ENCODE data around the gene MAGI3. TPM values are rescaled to one million over a fixed set of nuclear protein-coding genes. Genes with fewer than 3 reads are reported as not detected.
"Not testable (repeated sequence)": the region's sequence is repeated elsewhere in the genome, so short reads cannot be mapped to it uniquely, and the experiment has no call there.

Gene MAGI3
- total and polyA plus RNA-seq, 5 donors from 2014 or later, result 1.4 to 4.9 (median 2.5) TPM

GRCh38 chr1:113509766-113510165 is 119.5 kb downstream of the MAGI3 start:
- ATAC-seq (ENCODE audit: low read depth in 2 of 2); H3K27me3 ChIP-seq (ENCODE audit: control insufficient read depth, insufficient read depth, low read length); H3K4me1 ChIP-seq (ENCODE audit: control insufficient read depth, insufficient read depth, low read length, poor library complexity, severe bottlenecking); H3K27me3 Mint-ChIP-seq; H3K27ac Mint-ChIP-seq; H3K4me3 Mint-ChIP-seq; H3K4me1 Mint-ChIP-seq; H3K4me3 ChIP-seq (ENCODE audit: low read depth, low read length); H3K36me3 ChIP-seq (ENCODE audit: control insufficient read depth, insufficient read depth, low read length); DNase-seq; H3K36me3 Mint-ChIP-seq; H3K27ac ChIP-seq (ENCODE audit: insufficient read depth, low read length, poor library complexity, severe bottlenecking): not testable (repeated sequence)
- peaks cover 0 to 20% (median 10%) of the 10 kb centered on the region in 7 donors for H3K9me3 Mint-ChIP-seq
- peaks cover 14 to 17% of the 10 kb centered on the region in 2 experiments for H3K9me3 ChIP-seq (ENCODE audit: control insufficient read depth in 2 of 2, low read length in 2 of 2)

GRCh38 chr1:113511269-113511668 is 121.0 kb downstream of the MAGI3 start:
- no peaks in the 10 kb centered on the region for H3K36me3 Mint-ChIP-seq

GRCh38 chr1:113515498-113515897 is 125.2 kb downstream of the MAGI3 start:
- Mint-ChIP-seq H3K27ac (no peak overlapping the region), H3K4me3 (no peak overlapping the region), H3K36me3 (no peaks in the 10 kb centered on the region), H3K9me3 (peaks cover 0 to 17% (median 5%) of the 10 kb centered on the region in 7 donors), H3K4me1 (peaks cover 0 to 2% (median 0%) of the 10 kb centered on the region in 4 donors), H3K27me3 (no peaks in the 10 kb centered on the region)
- Histone ChIP-seq H3K9me3 (ENCODE audit: control insufficient read depth in 2 of 2, low read length in 2 of 2) (peaks cover 14 to 15% of the 10 kb centered on the region in 2 experiments), H3K27me3 (ENCODE audit: control insufficient read depth, insufficient read depth, low read length) (no peaks in the 10 kb centered on the region), H3K4me1 (ENCODE audit: control insufficient read depth, insufficient read depth, low read length, poor library complexity, severe bottlenecking) (no peaks in the 10 kb centered on the region), H3K27ac (ENCODE audit: insufficient read depth, low read length, poor library complexity, severe bottlenecking) (no peak overlapping the region), H3K4me3 (ENCODE audit: low read depth, low read length) (no peak overlapping the region), H3K36me3 (ENCODE audit: control insufficient read depth, insufficient read depth, low read length) (no peaks in the 10 kb centered on the region)
- ATAC-seq (ENCODE audit: low read depth in 2 of 2), result no peak
- no peak for DNase-seq

More at GRCh38 chr1:113511269-113511668, 121.0 kb downstream of the MAGI3 start:
- H3K4me3 Mint-ChIP-seq, result no peak overlapping the region
- no peak overlapping the region for H3K27ac ChIP-seq (ENCODE audit: insufficient read depth, low read length, poor library complexity, severe bottlenecking)
- peaks cover 14 to 17% of the 10 kb centered on the region in 2 experiments for H3K9me3 ChIP-seq (ENCODE audit: control insufficient read depth in 2 of 2, low read length in 2 of 2)
- H3K27ac Mint-ChIP-seq, result no peak overlapping the region
- ATAC-seq (ENCODE audit: low read depth in 2 of 2), result no peak
- H3K4me3 ChIP-seq (ENCODE audit: low read depth, low read length), result no peak overlapping the region
- no peaks in the 10 kb centered on the region for H3K36me3 ChIP-seq (ENCODE audit: control insufficient read depth, insufficient read depth, low read length)
- no peak for DNase-seq
- H3K27me3 ChIP-seq (ENCODE audit: control insufficient read depth, insufficient read depth, low read length), result no peaks in the 10 kb centered on the region
- H3K4me1 Mint-ChIP-seq, result no peaks in the 10 kb centered on the region
- H3K4me1 ChIP-seq (ENCODE audit: control insufficient read depth, insufficient read depth, low read length, poor library complexity, severe bottlenecking), result no peaks in the 10 kb centered on the region
- H3K9me3 Mint-ChIP-seq, result peaks cover 0 to 20% (median 9%) of the 10 kb centered on the region in 7 donors
- no peaks in the 10 kb centered on the region for H3K27me3 Mint-ChIP-seq

GRCh38 chr1:113517346-113517745 is 127.0 kb downstream of the MAGI3 start:
- peaks cover 0 to 2% (median 0%) of the 10 kb centered on the region in 4 donors for H3K4me1 Mint-ChIP-seq
- H3K9me3 Mint-ChIP-seq, result peaks cover 0 to 7% (median 0%) of the 10 kb centered on the region in 7 donors
- Histone ChIP-seq H3K4me3 (ENCODE audit: low read depth, low read length) (no peak overlapping the region), H3K4me1 (ENCODE audit: control insufficient read depth, insufficient read depth, low read length, poor library complexity, severe bottlenecking) (no peaks in the 10 kb centered on the region), H3K9me3 (ENCODE audit: control insufficient read depth in 2 of 2, low read length in 2 of 2) (peaks cover 0 to 1% of the 10 kb centered on the region in 2 experiments), H3K36me3 (ENCODE audit: control insufficient read depth, insufficient read depth, low read length) (no peaks in the 10 kb centered on the region), H3K27ac (ENCODE audit: insufficient read depth, low read length, poor library complexity, severe bottlenecking) (no peak overlapping the region), H3K27me3 (ENCODE audit: control insufficient read depth, insufficient read depth, low read length) (no peaks in the 10 kb centered on the region)
- no peak for ATAC-seq (ENCODE audit: low read depth in 2 of 2)
- no peak overlapping the region for H3K4me3 Mint-ChIP-seq
- DNase-seq, result no peak
- no peaks in the 10 kb centered on the region for H3K36me3 Mint-ChIP-seq
- no peak overlapping the region for H3K27ac Mint-ChIP-seq
- H3K27me3 Mint-ChIP-seq, result no peaks in the 10 kb centered on the region

GRCh38 chr1:113517983-113518382 is 127.7 kb downstream of the MAGI3 start:
- H3K4me1 ChIP-seq (ENCODE audit: control insufficient read depth, insufficient read depth, low read length, poor library complexity, severe bottlenecking), result no peaks in the 10 kb centered on the region
- H3K27me3 Mint-ChIP-seq, result no peaks in the 10 kb centered on the region
- DNase-seq, result no peak
- no peaks in the 10 kb centered on the region for H3K27me3 ChIP-seq (ENCODE audit: control insufficient read depth, insufficient read depth, low read length)
- ATAC-seq (ENCODE audit: low read depth in 2 of 2), result no peak
- no peak overlapping the region for H3K27ac Mint-ChIP-seq
- H3K36me3 Mint-ChIP-seq, result no peaks in the 10 kb centered on the region
- no peak overlapping the region for H3K27ac ChIP-seq (ENCODE audit: insufficient read depth, low read length, poor library complexity, severe bottlenecking)
- no peak overlapping the region for H3K4me3 Mint-ChIP-seq
- H3K9me3 Mint-ChIP-seq, result peaks cover 0 to 7% (median 2%) of the 10 kb centered on the region in 7 donors
- no peak overlapping the region for H3K4me3 ChIP-seq (ENCODE audit: low read depth, low read length)
- H3K36me3 ChIP-seq (ENCODE audit: control insufficient read depth, insufficient read depth, low read length), result no peaks in the 10 kb centered on the region
- peaks cover 0 to 2% (median 0%) of the 10 kb centered on the region in 4 donors for H3K4me1 Mint-ChIP-seq
- H3K9me3 ChIP-seq (ENCODE audit: control insufficient read depth in 2 of 2, low read length in 2 of 2), result no peaks in the 10 kb centered on the region

GRCh38 chr1:113519556-113519955 is 129.2 kb downstream of the MAGI3 start:
- H3K27me3 Mint-ChIP-seq, result no peaks in the 10 kb centered on the region
- no peak overlapping the region for H3K4me3 ChIP-seq (ENCODE audit: low read depth, low read length)
- H3K4me1 ChIP-seq (ENCODE audit: control insufficient read depth, insufficient read depth, low read length, poor library complexity, severe bottlenecking), result no peaks in the 10 kb centered on the region
- ATAC-seq (ENCODE audit: low read depth in 2 of 2), result no peak
- H3K27ac ChIP-seq (ENCODE audit: insufficient read depth, low read length, poor library complexity, severe bottlenecking), result no peak overlapping the region
- H3K36me3 ChIP-seq (ENCODE audit: control insufficient read depth, insufficient read depth, low read length), result no peaks in the 10 kb centered on the region
- H3K4me3 Mint-ChIP-seq, result no peak overlapping the region
- no peaks in the 10 kb centered on the region for H3K9me3 ChIP-seq (ENCODE audit: control insufficient read depth in 2 of 2, low read length in 2 of 2)
- DNase-seq, result no peak
- H3K9me3 Mint-ChIP-seq, result peaks cover 2 to 8% (median 5%) of the 10 kb centered on the region in 7 donors
- no peaks in the 10 kb centered on the region for H3K27me3 ChIP-seq (ENCODE audit: control insufficient read depth, insufficient read depth, low read length)
- H3K27ac Mint-ChIP-seq, result no peak overlapping the region
- no peaks in the 10 kb centered on the region for H3K36me3 Mint-ChIP-seq
- peaks cover 0 to 2% (median 0%) of the 10 kb centered on the region in 4 donors for H3K4me1 Mint-ChIP-seq

GRCh38 chr1:113530021-113530420 is 139.7 kb downstream of the MAGI3 start:
- Histone ChIP-seq H3K4me1 (ENCODE audit: control insufficient read depth, insufficient read depth, low read length, poor library complexity, severe bottlenecking) (no peaks in the 10 kb centered on the region), H3K27ac (ENCODE audit: insufficient read depth, low read length, poor library complexity, severe bottlenecking) (no peak overlapping the region), H3K27me3 (ENCODE audit: control insufficient read depth, insufficient read depth, low read length) (peaks cover 4% of the 10 kb centered on the region), H3K4me3 (ENCODE audit: low read depth, low read length) (no peak overlapping the region), H3K36me3 (ENCODE audit: control insufficient read depth, insufficient read depth, low read length) (no peaks in the 10 kb centered on the region), H3K9me3 (ENCODE audit: control insufficient read depth in 2 of 2, low read length in 2 of 2) (no peaks in the 10 kb centered on the region)
- Mint-ChIP-seq H3K4me3 (no peak overlapping the region), H3K36me3 (no peaks in the 10 kb centered on the region), H3K9me3 (peaks cover 0 to 7% (median 2%) of the 10 kb centered on the region in 7 donors), H3K27ac (no peak overlapping the region), H3K4me1 (peaks cover 0 to 2% (median 0%) of the 10 kb centered on the region in 4 donors), H3K27me3 (peaks cover 6% of the 10 kb centered on the region)
- no peak for ATAC-seq (ENCODE audit: low read depth in 2 of 2)
- DNase-seq, result no peak

GRCh38 chr1:113531321-113531720 is 141.0 kb downstream of the MAGI3 start:
- Mint-ChIP-seq H3K36me3 (no peaks in the 10 kb centered on the region), H3K27me3 (peaks cover 6% of the 10 kb centered on the region), H3K27ac (no peak overlapping the region), H3K4me1 (no peaks in the 10 kb centered on the region), H3K4me3 (no peak overlapping the region), H3K9me3 (peaks cover 0 to 4% (median 0%) of the 10 kb centered on the region in 7 donors)
- no peak overlapping the region for H3K27ac ChIP-seq (ENCODE audit: insufficient read depth, low read length, poor library complexity, severe bottlenecking)
- H3K9me3 ChIP-seq (ENCODE audit: control insufficient read depth in 2 of 2, low read length in 2 of 2), result no peaks in the 10 kb centered on the region
- no peaks in the 10 kb centered on the region for H3K4me1 ChIP-seq (ENCODE audit: control insufficient read depth, insufficient read depth, low read length, poor library complexity, severe bottlenecking)
- no peak for DNase-seq
- no peaks in the 10 kb centered on the region for H3K36me3 ChIP-seq (ENCODE audit: control insufficient read depth, insufficient read depth, low read length)
- no peak overlapping the region for H3K4me3 ChIP-seq (ENCODE audit: low read depth, low read length)
- H3K27me3 ChIP-seq (ENCODE audit: control insufficient read depth, insufficient read depth, low read length), result peaks cover 4% of the 10 kb centered on the region
- no peak for ATAC-seq (ENCODE audit: low read depth in 2 of 2)

Data from CD4-positive, CD25-positive, alpha-beta regulatory T cell (primary cell).